Retina (tissue), 1 donor: ENCODE measurements around the gene VAV2.

Experiments
- DNase-seq: peaks from one replicate; pipeline ENCODE4 v3.0.0-alpha.2; 2016

The VAV2 gene, protein sequence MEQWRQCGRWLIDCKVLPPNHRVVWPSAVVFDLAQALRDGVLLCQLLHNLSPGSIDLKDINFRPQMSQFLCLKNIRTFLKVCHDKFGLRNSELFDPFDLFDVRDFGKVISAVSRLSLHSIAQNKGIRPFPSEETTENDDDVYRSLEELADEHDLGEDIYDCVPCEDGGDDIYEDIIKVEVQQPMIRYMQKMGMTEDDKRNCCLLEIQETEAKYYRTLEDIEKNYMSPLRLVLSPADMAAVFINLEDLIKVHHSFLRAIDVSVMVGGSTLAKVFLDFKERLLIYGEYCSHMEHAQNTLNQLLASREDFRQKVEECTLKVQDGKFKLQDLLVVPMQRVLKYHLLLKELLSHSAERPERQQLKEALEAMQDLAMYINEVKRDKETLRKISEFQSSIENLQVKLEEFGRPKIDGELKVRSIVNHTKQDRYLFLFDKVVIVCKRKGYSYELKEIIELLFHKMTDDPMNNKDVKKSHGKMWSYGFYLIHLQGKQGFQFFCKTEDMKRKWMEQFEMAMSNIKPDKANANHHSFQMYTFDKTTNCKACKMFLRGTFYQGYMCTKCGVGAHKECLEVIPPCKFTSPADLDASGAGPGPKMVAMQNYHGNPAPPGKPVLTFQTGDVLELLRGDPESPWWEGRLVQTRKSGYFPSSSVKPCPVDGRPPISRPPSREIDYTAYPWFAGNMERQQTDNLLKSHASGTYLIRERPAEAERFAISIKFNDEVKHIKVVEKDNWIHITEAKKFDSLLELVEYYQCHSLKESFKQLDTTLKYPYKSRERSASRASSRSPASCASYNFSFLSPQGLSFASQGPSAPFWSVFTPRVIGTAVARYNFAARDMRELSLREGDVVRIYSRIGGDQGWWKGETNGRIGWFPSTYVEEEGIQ

DNA sequence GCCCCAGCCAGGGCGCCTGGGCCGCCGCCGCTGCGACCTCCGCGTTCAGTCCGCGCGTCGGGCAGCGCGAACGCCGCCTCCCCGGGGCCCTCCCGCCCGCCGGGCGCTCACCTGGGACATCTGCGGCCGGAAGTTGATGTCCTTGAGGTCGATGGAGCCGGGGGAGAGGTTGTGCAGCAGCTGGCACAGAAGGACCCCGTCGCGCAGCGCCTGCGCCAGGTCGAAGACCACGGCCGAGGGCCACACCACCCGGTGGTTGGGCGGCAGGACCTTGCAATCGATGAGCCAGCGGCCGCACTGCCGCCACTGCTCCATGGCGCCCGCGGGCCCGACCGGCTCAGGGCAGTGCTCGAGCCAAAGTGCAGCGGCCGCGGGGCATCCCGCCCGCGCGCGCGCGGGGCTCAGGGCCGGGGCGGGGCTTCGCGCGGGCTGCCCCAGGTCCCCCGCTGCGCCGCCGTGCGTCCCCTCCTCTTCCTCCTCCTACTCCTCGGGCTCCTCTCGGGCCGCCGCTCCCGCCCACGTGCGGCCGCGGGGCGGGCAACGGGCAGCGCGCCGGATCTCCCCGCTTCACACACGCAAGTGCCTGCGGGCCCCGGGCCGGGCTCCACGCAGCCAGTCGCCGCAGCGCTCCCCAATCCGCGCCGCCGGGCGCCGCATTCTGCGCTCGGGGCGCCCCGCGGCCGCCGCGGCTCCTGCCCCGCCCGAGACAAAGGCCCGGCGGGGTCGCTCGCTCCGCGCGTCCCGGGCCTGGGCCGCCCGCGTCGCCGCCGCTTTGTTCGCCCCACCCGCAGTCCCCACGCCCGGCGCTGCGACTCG is at the start of gene VAV2:
VAV2 (minus strand) TSS at position 361 of the 816 bp plus-strand sequence; CDS start at position 315, 46 bp downstream.
- DNase-seq: peak; percentile 70

GRCh38 chr9:134041649-134041962 is 49.5 kb upstream of the VAV2 start:
- no peak for DNase-seq

- no peak for DNase-seq
Measured at GRCh38 chr9:134040781-134041648, 48.9 kb upstream of the VAV2 start.

DNA sequence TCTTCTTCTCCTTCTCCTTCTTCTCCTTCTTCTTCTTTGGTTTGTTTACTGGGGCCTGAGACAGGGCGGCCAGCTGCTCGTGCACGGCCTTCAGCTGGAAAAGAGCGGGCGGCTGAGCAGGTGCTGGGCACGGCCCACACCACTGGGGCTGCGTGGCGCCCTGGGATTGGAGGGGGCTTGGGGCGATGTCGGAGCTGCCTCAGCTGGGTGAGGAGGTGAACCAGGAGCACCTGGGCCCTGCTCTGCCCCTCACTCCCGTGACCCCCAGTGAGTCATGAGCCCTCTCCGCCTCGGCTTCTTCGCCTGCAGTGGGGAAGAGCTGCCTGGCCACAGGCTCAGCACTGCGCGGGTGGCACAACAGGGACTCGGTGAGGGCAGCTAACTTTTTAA is 48.0 kb upstream of the VAV2 start:
- DNase-seq: no peak

- DNase-seq: no peak
Measured at GRCh38 chr9:134039386-134040175, 47.5 kb upstream of the VAV2 start.

DNA sequence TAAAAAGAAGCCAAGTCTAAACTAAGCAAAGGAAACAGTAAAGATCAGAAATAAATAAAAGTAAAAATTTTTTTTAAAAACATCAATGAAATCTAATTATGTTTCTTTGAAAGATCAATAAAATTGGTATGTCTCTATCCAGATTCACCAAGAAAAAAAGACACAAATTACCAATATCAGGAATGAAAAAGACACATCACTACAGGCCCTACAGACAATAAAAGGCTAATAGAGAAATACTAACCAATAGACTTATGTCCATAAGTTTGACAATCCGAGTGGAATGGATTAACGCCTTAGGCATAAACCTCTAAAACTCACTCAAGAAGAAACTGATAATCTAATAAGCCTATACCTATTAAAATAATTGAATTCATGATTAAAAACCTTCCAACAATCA is 45.5 kb upstream of the VAV2 start:
- DNase-seq: no peak

DNA sequence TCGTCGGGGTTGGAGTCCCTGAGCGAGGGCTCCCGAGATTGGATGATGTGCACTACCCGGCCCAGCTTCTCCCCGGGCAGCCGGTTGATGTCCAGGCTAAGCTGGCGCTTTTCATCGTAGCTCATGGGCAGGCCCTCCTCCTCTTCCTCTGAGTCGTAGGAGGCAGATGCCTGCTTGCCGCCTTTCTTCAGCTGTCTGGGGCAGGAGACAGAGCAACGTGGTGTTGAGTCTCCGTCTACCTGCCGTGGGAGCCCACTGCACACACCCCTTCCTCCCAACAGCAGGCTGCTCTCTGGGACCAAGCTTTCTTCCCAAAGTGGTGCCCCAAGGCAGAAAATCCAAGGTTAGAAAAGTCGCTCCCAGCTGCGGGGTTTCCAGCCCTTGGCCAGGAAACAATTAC is 44.0 kb upstream of the VAV2 start:
- DNase-seq: no peak

DNA sequence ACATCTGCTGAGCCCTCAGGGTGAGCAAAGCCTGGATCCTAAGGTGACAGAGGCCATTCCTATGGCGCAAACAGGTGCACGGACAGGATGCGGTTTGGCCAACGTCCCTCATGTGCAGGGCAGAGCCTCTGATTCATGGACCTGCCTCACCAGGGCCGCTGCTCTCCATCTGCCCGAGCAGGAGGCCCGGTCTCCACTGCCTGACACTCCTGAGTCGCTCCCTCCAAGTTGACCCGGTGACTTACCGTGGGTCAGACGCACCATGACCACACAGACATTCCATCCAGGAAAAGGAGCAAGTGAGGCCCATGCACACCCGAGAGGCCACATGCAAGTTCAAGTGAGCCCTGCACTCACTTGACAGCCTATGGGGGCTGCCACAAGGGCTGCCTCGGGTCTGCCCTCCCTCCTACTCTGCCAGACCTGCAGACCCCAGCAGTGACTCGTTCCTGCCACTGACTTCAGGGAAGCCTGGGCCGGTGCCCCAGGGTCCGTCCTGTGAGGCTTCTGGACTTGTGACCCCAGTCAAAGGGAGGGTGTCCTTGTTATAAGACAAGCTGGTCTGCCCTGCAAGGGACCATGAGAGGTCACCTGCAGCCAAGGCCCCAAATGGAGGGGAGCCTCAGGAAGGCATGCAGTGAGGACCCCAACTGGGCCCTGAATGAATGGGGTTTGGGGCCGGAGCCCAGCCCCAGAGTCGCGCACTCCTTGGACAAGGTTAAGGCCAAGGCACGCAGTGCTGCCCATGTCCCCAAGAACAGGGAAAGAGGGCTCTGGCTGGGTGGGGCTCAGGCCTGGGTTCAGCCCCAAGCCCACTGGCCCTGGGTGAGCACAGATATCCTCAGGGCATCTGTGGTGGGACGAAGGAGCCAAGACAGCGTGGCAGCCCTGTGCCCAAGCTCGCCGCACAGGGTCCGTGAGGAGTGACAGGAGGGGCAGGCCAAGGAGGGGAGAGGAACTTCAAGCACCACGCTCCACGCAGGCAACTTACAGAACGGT is 43.2 kb upstream of the VAV2 start:
- no peak for DNase-seq

DNA sequence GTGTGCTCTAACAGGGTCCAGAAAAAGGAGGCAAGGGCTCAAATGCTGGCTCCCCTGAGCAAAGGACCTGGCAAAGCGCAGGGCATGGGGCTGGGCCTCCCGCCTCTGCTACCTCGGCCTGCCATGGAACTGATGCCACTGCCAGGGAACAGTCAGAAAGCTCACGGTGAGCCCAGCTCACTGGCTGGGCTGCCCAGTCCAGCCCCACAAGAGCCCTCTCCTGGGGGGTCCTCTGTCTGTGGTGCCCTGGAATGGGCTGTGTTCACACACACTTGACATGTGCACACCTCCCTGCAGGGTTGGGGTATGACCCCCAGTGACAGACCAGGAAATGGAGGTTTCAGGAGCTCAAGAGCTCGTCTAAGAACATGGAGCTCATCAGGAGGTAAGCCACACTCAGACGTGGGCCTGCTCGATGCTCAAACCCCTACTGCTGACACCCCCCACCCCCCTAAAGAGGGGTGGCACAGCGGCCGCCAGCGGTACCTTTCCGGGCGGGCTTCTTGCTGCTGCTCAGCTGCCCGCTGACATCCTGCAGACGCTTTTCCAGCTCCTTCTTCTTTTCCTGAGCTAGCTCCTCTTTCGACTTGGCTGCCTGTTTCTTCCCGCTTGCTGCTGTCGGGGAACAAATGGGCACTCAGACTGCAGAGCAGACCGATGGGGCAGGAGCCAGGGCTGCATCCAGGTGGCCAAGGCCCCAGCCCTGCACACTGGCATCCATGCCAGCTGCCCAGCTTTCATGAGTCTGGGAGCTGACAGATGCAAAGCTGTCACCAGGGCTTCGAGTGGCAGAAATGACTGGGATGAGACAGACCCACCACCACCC is 42.3 kb upstream of the VAV2 start:
- DNase-seq: no peak

- no peak for DNase-seq
Measured at GRCh38 chr9:134033516-134034214, 41.5 kb upstream of the VAV2 start.

GRCh38 chr9:134032456-134033222 is 40.5 kb upstream of the VAV2 start:
- no peak for DNase-seq

GRCh38 chr9:134031783-134032182 is 39.7 kb upstream of the VAV2 start:
- no peak for DNase-seq

- no peak for DNase-seq
Measured at GRCh38 chr9:134030821-134031470, 38.8 kb upstream of the VAV2 start.

DNA sequence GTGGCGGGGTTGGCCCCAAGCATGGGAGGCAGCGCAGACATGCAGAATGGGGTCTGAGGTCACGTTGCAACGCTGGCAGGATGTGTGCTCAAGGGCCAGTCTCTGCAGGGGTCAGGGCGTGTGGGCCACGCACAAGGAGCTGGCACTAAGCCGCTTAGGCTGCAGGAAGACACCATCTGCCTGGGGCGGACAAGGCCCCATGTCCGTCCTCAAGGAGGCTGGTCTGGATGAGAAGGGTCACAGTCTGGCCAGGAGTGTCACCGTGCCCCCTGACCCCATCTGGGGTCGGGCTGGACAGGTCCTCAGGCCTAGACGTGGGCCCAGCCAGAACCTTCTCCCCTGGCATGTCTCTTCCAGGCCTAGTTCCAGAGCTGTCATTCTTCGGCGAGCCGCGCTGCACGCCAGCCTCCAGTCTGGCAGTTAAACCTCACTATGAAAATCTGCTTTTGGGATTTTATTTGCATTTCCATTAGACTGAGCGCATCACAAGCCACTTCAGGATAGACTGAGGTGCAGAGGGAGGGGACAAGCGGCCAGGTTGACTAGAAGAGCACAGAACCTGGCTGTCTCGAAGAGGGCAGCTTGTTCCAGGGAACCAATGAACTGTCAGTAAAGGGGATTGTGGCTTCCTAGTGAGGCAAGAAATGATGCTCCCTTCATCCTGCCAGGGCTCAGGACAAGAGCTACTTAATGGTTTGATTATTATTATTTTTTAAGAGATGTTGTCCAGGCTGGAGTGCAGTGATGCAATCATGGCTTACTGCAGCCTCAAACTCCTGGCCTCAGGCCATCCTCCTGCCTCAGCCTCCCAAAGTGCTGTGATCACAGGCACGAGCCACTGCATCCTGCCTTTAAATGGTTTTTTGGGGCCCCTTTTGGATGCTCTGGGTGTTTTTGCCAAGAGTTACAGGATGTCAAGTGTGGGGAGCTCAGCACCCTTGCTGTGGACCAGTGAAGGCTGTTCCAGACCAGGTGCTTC is 37.4 kb upstream of the VAV2 start:
- DNase-seq: no peak

DNA sequence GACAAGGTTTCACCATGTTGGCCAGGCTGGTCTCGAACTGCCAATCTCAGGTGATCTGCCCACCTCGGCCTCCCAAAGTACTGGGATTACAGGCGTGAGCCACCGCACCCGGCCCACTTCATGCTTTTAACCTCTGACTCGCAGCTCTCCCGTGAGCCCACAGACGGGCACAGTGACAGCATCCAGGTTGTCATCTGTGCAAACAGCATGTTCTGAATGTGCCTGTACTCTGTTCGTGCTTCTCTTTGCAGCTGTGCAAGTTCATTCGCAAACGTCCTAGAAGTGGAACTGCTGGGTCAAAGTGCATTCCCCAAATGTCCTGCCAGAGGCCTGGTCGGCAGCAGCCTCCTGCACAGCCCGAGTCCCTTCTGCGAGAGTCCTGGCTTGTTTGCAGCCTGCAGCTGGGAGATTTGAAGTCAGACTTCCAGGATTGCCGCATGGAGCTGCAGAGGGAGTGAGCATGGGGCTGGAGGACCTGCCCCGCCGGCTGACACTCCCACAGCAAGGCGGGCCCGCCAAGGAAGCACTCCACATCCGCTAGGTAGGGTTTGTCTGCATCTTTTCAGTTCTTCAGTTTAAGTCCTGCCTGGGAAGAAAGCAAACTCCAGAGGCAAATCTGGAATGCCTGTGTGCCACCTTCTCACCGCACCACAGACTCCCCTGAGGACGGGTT is 36.6 kb upstream of the VAV2 start:
- no peak for DNase-seq
